HG03432 (cell line): Measurements from ENCODE around the gene CD300LG.

Experiments
- ATAC-seq: cut with Tn5 transposase; IDR thresholded peaks from one replicate; pipeline ENCODE4 v1.9.1; 2021; ENCODE audit warnings: mild to moderate bottlenecking, moderate library complexity; ENCODE audit not compliant: unreplicated experiment

CD300LG gene

DNA sequence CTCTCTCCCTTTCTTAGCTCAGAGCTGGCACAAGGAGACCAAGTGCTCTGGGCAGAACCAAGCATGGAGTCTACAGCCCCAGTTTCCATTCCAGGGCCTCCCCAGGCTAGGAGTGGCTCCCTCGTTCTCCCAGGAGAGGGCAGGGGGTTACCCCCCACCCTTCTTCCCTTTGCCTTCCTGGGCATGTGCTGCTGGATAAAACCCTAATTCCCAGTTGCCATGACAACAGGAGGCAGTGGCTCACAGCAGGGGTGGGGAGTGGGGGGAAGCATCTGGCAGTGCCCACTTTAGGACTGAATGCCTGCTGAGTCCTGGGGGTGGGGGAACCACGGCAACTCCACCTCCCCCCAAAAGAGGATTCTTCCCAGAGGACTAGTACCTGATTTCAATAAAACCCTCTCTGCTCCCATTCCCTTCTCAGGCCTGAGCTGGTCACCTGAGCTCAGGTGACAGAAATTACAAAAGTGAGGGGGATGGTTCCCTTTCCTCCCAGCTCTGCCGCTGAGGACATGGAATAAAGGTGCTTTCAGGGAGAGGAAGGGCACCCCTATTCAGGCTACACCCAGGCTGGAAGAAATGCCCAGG lies 58.5 kb downstream of the CD300LG start:
- ATAC-seq, result no peak

DNA sequence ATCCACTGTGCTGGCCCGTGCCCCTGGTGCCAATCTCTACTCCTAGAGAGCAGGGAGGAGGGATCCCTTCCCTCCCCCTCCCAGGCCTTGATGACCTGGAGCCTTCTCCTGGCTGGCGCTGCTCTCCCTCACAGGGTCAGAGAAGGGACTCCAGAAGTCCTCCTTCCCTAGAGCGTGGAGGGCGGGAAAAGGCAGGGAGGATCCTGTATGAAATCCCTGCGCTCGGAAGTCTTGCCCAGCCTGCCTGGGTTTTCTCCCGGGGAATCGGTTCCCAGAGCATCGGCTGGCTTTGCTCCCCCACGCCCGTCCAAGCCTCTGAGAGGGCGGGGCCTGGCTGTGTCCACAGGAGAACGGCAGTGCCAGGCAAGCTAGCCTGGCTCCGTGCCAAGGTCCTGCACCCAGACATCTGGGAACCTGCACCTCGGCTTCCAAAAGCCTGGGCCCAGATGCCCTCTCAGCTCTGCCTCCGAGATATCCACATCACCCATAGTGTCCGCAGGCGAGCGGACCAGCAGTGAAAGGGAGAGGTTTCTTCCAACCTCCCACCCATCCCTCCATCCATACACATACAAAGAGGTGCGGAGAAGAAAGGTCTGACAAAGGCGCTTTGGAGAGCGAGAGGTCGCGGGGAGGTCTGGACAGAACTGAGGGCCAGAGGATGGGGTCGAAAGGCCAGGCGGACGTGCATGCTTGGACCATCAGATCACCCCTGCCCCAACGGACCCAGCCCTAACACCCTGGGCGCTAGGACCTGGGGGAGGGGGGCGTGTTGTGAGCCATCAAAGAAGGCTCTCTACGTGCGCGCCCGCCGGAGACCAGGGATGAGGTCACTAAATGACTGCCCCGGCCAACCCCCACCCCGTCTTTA lies 59.2 kb downstream of the CD300LG start:
- no peak for ATAC-seq

DNA sequence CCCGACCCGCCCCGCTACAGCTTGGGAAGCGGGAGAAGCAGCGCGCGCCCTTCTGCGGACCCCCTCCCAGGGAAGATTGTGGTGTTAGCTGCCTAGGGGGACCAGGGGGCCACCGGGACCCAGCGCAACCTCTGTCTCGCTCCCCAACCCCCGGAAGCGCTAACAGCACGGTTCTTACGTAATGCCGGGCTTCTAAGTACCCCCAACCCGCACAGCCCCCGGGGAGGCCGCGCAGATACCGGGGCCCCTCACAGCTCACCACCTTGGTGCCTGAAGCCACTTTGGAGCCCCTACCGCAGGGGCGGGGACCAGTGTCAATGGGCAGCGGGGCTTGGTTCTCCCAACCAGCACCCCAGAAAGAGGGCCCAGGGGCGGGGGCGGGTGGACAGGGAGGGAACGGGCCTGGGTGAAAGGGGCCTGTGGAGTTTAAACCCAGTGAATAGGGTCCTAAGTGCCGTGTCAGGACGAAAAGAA lies 60.0 kb downstream of the CD300LG start:
- ATAC-seq, result no peak

DNA sequence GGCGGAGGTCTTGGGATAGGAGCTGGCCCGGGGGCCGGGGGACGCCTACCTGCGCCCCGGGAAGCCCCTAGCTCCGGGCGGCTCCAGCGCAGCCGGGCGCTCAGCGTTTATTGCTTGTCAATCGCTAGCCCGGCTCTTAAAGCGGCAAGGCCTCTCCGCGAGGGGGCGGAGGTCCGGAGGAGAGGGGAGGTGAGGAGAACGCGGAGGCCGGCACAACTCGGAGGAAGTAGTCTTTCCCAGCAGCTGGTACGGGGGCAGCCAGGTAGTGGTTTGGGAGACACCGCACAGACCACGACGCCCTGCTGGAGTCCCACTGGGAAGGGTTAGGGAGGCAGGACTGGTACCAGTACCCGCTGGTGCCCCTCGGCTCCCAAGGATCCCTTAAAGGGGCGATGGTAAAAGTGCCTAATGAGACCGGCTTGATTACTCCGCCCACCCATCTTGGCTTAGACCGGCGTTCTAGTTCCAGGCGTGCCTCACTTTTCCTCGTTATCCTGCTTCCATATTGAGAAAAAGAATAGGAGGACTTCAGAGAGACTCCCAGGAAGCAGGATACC lies 60.5 kb downstream of the CD300LG start, which contains the start of gene MPP2:
MPP2 (minus strand) TSS at position 112 of the 557 bp plus-strand sequence. CDS start 3,076 bp downstream, outside the sequence.
- ATAC-seq, result no peak

DNA sequence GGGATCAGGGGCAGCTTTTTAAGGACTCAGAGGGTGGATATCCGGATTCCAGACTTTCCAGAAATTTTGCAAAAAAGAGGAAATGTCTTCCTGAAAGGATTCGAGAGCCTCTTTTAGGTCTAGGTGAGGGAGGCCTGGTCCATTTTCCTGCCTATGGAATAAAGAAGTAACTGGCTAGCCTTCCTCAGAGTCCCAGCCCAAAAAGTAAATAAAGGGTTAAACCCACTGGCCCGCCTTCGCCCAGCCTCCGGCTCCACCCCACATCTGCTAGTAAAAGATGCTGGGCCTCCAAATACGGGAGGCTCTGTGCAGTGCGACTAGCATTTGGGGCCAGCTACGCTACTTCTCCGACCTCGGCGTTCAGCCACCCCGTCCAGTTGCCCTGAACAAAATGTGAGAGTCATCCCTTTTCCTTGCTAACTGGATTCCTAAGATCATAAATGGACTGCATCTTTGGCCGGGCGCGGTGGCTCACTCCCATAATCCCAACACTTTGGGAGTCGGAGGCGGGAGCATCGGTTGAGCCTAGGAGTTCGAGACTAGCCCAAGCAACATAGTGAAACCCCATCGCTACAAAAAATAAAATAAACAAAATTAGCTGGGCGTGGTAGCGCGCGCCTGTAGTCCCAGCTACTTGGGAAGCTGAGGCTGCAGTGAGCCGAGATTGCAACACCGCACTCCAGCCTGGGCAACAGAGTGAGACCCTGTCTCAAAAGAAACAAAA lies 61.2 kb downstream of the CD300LG start:
- no peak for ATAC-seq

DNA sequence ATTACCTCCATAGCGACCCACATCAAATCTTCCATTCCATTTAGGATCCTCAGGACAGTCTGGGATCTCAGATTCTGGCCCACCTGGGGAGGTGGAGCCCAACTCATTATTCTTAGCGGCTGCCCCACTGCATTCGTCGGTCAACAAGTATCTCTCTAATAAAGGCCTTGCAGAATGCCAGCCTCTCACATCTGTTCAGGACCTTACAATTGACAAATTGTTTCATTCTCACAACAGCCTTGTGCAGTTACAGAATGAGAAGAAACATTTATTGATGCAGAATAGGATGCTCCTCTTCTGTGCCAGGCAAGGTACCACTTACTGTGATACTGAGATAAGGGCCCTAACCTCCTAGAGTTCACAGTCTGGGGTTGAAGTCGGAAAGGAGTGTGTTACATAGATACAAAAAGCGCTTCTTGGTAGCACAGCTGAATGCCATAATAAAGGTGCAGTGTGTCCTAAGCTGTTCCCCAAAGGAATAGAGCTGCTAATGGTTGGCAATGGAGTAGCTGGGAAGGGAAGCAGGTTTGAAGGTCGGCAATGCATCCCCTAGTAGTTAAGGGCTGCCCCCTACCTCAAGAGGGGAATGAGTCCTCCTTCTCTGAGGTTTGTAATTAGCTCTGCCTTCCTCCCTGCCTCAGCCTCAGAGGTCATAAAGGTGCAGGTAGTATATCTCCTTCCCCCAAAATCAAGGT lies 62.7 kb downstream of the CD300LG start:
- ATAC-seq, result no peak

DNA sequence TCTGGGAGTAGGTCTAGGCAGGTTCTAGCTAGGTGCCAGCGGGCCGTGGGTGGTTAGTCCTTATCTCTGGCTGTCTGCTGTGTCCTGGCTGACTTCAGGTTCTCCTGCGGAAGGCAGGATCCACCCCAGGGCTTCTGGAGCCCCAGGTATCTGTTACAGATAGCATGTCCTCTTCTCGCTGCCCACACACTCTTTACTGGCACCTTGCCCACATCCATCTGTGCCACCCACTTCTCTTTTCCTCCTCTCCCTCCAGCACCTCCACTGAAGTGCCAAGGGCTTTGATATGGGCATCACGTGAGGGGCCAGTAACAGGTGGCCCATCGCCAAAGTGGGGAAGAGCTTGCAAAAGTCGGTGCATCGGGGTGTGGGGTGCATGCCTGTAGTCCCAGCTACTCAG lies 64.9 kb downstream of the CD300LG start:
- no peak for ATAC-seq

DNA sequence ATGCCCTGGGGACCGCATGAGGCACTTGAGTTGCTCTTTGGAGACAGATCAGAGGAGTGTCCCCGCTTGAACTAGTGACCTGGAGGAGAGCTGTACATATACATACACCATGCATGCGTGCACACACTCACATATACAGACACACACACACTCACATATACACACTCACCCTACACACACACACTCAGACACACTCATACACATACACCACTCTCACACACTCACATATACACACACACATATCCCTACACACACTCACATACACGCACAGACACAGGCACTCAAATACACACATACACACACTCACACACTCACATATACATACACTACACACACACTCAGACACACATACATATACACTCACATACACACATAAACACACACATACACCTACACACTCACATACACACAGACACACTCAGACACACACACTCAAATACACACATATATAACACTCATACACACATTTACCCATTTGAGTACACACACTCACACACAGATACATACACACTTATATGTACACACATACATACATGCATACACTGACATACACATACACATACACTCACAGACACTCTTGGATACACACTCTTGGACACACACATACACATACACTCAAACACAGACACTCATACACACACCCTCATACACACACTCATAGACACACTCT lies 65.8 kb downstream of the CD300LG start:
- ATAC-seq, result no peak
